MM.1S (cell line): Measurements from ENCODE around the gene AHSG.

Experiments
- CTCF ChIP-seq: fragments of 300-600 bp; sonication (generic); IDR thresholded peaks from 2 replicates; pipeline ENCODE4 v1.5.1; 2016; ENCODE audit warnings: antibody characterized with exemption, low read length, mixed read lengths
- EZH2phosphoT487 ChIP-seq: fragments of 300-600 bp; sonication (generic); IDR thresholded peaks from 2 replicates; pipeline ENCODE4 v1.6.1; 2018; ENCODE audit warnings: antibody characterized with exemption, low read length

- TF ChIP-seq CTCF (no peak), EZH2phosphoT487 (no peak)
Observed at GRCh38 chr3:186640473-186640818, 27.6 kb downstream of the AHSG start.
